ENCODE data around the gene PHLDB1.

DNA sequence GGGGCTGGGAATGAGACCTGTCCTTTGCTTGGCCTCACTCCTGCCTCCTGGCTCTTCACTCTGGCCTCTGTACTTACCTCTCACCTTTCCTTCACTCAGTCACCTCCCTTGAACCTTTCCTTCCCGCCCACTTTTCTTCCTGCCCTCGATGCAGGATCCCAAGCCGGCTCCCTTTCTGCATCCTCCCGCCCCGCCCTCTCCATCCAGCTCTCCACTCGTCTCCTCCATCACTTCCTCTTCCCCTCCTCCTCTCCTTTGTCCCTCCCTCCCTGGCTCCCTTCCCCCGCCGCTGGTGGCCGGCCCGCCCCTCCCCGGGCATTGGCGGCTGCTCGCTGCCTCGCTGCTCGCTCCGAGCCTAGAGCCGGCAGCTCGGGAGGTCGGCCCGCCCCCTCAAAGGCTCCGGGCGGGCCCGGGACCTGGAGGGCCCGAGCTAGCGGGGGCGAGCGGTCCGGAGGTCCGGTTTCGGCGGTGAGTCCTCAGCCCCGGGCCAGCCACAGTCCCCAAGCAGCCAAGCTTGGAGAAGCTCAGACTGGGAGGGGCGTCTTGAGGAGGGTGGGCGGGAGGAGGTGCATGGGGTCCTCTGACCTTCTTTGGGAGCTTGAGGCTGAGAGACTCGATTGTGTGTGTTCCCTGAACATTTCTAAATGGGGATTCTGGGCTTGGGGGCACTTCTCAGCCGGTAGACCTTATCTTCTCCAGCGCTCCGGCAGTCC is 13.8 kb downstream of the PHLDB1 start:
- TF ChIP-seq, protein P1, sequence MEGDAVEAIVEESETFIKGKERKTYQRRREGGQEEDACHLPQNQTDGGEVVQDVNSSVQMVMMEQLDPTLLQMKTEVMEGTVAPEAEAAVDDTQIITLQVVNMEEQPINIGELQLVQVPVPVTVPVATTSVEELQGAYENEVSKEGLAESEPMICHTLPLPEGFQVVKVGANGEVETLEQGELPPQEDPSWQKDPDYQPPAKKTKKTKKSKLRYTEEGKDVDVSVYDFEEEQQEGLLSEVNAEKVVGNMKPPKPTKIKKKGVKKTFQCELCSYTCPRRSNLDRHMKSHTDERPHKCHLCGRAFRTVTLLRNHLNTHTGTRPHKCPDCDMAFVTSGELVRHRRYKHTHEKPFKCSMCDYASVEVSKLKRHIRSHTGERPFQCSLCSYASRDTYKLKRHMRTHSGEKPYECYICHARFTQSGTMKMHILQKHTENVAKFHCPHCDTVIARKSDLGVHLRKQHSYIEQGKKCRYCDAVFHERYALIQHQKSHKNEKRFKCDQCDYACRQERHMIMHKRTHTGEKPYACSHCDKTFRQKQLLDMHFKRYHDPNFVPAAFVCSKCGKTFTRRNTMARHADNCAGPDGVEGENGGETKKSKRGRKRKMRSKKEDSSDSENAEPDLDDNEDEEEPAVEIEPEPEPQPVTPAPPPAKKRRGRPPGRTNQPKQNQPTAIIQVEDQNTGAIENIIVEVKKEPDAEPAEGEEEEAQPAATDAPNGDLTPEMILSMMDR (optimal IDR thresholded peaks at IDR 0.05 in 1 of 3, IDR thresholded peaks at IDR 0.05 in 1 of 3, conservative IDR thresholded peaks at IDR 0.05 in 1 of 3; ENCODE audit: extremely low read depth in 1 of 3, insufficient read depth in 2 of 3, low read length in 3 of 3): no peak
- TF ChIP-seq EZH2 (IDR thresholded peaks at IDR 0.05; ENCODE audit: low read length): no peak

Data from keratinocyte (primary cell).